ENCODE data around the gene RPS27. TPM values are rescaled to one million over a fixed set of nuclear protein-coding genes. Genes with fewer than 3 reads are reported as not detected.
"Not testable (repeated sequence)": the region's sequence is repeated elsewhere in the genome, so short reads cannot be mapped to it uniquely, and the experiment has no call there.

Gene RPS27
- total RNA-seq, 2 donors from 2014 or later: 949 to 1,289 TPM

- intact Hi-C loops (cut with DNase I): loop anchor here in 1 of 2 donors (5.0 kb wide), 1 partner anchor 160 kb away; no protein-coding TSS in a partner anchor
- peak; percentile 97 for ATAC-seq
- peak; percentile 94 for DNase-seq
Measured at GRCh38 chr1:153977250-153978240, 13.0 kb upstream of the RPS27 start, which contains the start of gene JTB. Gene JTB, minus strand, starts transcription at chr1:153977674. Its CDS starts 422 bp downstream, at chr1:153977252.

GRCh38 chr1:153978274-153978909, 12.2 kb upstream of the RPS27 start:
- DNase-seq: no peak
- intact Hi-C loops (cut with DNase I): loop anchor here in 1 of 2 donors (5.0 kb wide), 1 partner anchor 161 kb away; no protein-coding TSS in a partner anchor
- ATAC-seq: no peak

GRCh38 chr1:153979091-153979490, 11.5 kb upstream of the RPS27 start:
- intact Hi-C loops (cut with DNase I): loop anchor here in 1 of 2 donors (5.0 kb wide), 1 partner anchor 162 kb away; no protein-coding TSS in a partner anchor
- not testable (repeated sequence) for DNase-seq, ATAC-seq

DNA sequence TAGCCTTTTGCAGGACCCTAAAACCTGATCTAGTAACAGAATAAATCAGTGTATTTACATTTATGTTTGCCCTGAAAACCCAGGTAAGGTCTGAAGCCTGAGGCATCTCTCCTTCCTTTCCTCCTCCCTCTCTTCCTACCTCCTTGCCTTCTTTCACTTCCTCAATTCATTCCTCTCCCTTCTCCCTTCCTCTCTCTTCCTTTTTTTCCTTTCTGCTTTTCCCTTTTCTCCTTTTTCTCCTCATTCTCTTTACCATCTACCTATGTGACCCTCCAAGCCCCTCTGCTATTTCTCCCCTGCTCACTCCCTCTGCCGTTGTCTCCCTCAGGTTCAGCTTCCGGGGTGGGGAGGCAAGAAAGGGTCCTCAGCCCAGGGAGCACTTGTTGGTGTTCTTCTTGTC, 8.8 kb upstream of the RPS27 start:
- ATAC-seq, DNase-seq: not testable (repeated sequence)
- intact Hi-C loops (cut with DNase I): loop anchor here in 1 of 2 donors (10.0 kb wide), 1 partner anchor 307 kb away; the partner anchor contains the start of genes ILF2 and NPR1

DNA sequence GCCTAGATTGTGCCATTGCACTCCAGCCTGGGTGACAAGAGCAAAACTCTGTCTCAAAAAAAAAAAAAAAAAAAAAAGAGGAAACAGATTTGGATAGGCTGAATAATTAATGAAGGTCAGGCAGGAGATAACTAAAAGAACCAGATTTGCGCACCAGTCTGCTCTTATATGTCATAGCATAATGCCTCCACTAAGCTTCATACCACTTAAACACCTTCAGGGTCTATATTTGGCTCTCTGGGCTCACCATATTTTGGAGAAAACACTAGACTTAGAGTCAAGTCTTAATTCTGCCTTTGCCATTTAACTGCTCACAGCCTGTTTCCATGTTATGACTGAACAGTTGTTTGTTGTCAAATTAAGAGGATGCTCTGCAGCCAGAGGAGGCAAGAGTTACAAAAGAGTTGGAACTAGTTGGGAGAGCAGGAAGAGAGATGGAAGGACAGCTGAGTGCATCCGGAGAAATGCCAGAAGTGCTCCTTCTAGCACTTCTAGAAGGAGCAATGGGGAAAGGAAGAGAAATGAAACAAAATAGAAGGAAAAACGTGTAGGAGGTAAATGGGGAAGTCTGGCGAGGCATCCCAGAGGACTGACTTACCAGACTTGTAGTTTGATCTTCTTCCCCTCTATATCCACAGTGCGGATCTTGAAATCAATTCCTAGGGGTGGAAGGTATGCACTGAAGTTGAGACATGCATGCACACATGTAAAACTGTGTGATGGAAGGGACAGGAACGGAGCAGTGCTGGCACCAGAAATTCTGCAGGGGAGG, 6.3 kb upstream of the RPS27 start:
- intact Hi-C loops (cut with DNase I): loop anchor here in 1 of 2 donors (10.0 kb wide), 1 partner anchor 310 kb away; the partner anchor contains the start of genes ILF2 and NPR1
- no peak for DNase-seq
- no peak for ATAC-seq

- intact Hi-C loops (cut with DNase I): loop anchor here (5.0 to 10.0 kb wide), 3 partner anchors 188 to 311 kb away; partner anchors contain the start of genes NPR1 (in 2 of the 2) and ILF2 (in 1 of the 2)
- ATAC-seq (peak; percentile 14 to 36), DNase-seq (peak; percentile 67)
Measured at GRCh38 chr1:153985341-153985912, 5.1 kb upstream of the RPS27 start.

DNA sequence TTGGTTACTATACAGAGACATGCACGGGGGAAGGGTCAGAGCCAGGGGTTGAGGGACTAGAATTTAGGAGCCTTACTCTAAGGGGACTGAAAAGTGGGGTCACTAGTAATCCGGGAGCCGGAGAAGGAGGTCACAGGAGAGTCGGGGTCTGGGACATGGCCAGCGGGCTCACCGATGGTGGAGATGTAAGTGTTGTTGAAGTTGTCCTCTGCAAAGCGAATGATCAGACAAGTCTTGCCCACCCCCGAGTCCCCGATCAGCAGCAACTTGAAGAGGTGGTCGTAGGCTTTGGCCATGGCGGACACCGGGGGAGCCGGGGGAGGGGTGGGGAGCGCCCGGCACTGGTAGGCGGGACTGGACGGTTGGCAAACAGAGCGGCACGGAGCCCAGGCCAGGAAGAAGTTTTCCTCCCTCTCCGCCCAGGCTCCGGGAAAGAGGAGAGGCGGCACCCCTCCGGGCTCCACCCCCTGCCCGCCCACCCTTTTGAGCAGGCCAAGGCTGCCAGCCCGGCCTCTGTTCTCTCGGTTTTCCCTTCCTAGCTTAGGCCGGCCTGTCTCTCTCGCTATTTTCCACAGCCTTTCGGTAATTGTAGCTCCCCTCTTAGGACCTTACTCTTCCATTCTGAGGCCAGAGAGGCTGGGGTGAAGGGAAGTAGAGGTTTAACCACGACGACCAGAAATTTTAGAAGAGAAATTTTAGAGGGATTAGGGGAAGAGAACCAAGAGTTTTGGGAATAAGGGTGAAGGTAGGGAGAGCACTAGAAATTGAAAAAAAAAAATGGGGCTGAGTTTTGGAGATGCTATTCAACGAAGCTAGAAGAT, 4.4 kb upstream of the RPS27 start, which contains the start of gene RAB13:
Gene RAB13 (minus strand): TSS at position 399 of the 821 bp plus-strand sequence. CDS start 103 bp downstream, at position 296.
- ATAC-seq (peak; percentile 86 to 91), DNase-seq (peak; percentile 91)
- intact Hi-C loops (cut with DNase I): loop anchor here (2.0 to 10.0 kb wide), 4 partner anchors 189 to 311 kb away; partner anchors contain the start of genes NPR1 (in 2 of the 2) and ILF2 (in 1 of the 2)

DNA sequence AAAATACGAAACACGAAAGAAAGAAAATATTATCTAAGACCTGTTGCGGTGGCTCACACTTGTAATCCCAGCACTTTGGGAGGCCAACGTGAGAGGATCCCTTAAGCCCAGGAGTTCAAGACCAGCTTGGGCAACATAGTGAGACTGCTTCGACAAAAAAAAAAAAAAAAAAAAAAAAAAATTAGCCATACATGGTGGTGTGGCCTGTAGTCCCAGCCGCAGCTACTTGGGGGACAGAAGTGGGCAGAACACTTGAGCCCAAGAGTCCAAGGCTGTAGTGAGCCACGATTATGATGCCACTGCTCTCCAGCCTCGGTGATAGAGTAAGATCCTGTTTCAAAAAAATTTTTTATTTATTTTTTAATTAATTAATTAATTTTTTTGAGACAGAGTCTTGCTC, 2.9 kb upstream of the RPS27 start:
- intact Hi-C loops (cut with DNase I): loop anchor here (2.0 to 10.0 kb wide), 4 partner anchors 190 to 313 kb away; partner anchors contain the start of genes NPR1 (in 2 of the 2) and ILF2 (in 1 of the 2)
- no peak for DNase-seq

GRCh38 chr1:153991151-153991630, 629 bp downstream of the RPS27 start:
- intact Hi-C loops (cut with DNase I): loop anchor here in 1 of 2 donors (10.0 kb wide), 1 partner anchor 164 kb away; the partner anchor contains the start of gene NUP210L
- ATAC-seq (no peak), DNase-seq (no peak)

More for the DNA sequence above, 2.9 kb upstream of the RPS27 start:
- no peak for ATAC-seq

DNA sequence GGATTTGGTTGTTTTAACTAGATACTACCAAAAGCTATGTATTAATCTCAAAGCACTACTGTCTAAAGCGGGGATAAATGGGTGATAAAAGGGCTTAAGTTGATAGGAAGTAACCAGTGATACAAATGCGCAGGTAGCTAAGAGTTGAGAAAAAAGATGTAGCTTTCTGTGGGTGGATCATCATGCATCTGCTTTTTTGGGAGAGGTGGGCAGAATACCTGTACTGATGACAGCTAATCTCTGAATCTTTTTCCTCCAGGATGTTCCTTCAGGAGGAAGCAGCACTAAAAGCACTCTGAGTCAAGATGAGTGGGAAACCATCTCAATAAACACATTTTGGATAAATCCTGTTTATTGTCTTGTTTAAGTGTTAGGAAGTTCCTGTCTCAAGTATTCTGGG, 1.2 kb downstream of the RPS27 start:
- DNase-seq: no peak
- intact Hi-C loops (cut with DNase I): loop anchor here in 1 of 2 donors (10.0 kb wide), 1 partner anchor 163 kb away; the partner anchor contains the start of gene NUP210L
- ATAC-seq: no peak

DNA sequence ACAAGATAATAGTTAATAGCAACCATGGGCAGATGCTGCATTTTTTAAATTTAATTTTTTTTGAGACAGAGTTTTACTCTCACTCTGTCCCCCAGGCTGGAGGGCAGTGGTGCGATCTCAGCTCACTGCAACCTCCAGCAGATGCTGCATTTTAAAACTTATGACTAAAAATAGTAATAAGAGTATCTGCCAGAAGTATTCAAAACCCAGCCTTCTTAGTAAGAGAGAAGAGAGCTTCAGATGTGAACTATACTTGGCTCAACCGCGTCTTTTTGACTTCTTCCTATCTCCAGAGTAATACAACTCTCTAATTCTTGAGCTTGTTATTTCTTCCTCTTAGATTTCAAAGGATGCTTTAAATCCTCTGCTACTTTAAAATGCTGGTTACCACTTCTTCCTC, 4.6 kb downstream of the RPS27 start:
- intact Hi-C loops (cut with DNase I): loop anchor here in 1 of 2 donors (10.0 kb wide), 1 partner anchor 160 kb away; the partner anchor contains the start of gene NUP210L
- DNase-seq: no peak
- ATAC-seq: no peak

DNA sequence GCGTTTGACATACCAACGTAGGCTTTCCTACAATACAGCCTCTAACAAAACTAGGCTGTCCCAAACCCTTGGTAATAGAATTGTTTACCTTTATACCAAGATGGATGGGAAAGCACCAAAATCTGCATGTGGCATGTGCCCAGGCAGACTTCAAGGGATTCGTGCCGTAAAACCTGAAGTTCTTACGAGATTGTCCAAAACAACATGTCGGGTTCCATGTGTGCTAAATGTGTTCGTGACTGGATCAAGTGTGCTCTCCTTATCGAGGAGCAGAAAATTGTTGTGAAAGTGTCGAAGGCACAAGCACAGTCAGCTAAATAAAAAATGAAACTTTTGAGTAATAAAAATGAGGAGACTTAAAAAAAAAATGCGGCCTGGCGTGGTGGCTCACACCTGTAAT, 5.1 kb downstream of the RPS27 start:
- DNase-seq (no peak), ATAC-seq (no peak)
- intact Hi-C loops (cut with DNase I): loop anchor here in 1 of 2 donors (10.0 kb wide), 1 partner anchor 159 kb away; the partner anchor contains the start of gene NUP210L

- not testable (repeated sequence) for ATAC-seq, DNase-seq
- intact Hi-C loops (cut with DNase I): loop anchor here in 1 of 2 donors (10.0 kb wide), 1 partner anchor 158 kb away; the partner anchor contains the start of gene NUP210L
Measured at GRCh38 chr1:153996882-153997281, 6.3 kb downstream of the RPS27 start.

DNA sequence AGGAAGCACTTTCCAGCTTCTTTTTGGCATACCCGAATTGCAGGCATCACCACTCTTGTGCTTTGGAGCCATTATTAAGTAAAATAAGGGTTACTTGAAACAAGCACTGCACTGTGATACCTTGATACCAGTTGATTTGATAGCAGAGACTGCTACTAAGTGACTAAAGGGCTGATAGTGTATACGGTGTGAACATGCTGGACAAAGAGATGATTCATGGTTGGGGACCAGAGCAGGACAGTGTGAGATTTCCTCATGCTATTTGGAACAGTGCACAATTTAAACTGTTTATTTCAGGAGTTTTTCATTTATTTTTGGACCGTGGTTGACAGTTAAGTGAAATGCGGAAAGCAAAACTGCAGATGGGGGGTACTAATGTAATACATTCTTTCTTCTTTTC, 9.9 kb downstream of the RPS27 start:
- intact Hi-C loops (cut with DNase I): no loop called here
- no peak for ATAC-seq
- no peak for DNase-seq

- no peak for DNase-seq
- intact Hi-C loops (cut with DNase I): no loop called here
- ATAC-seq: no peak
Measured at GRCh38 chr1:154006136-154006535, 15.6 kb downstream of the RPS27 start.

DNA sequence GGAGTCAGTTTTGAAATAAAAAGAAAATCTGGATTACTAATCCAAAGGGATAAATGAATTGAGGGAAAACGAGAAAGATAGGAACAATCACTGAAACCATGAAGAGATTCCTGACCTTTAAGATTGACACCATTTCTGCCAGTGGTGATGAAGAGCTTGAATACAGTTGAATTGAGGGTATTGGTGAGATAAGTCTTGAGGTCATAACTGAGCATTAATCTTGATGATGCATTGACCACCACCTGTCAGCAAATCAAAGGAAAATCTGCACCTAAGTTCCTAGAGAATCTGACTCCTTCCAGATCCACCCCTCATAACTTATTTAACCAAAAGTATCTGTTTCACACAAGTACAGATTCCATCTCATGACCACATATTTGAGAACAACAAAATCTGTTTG, 21.6 kb downstream of the RPS27 start:
- ATAC-seq (no peak), DNase-seq (no peak)
- intact Hi-C loops (cut with DNase I): no loop called here

Data from left cardiac atrium (tissue), 4 donors.